ENCODE data around the gene TSPAN32. TPM values are rescaled to one million over a fixed set of nuclear protein-coding genes. Genes with fewer than 3 reads are reported as not detected.

TSPAN32 gene
- total RNA-seq, 2 donors from 2014 or later = 5.6 to 7.6 TPM

Other genes starting within 250 kb of the TSPAN32 start
- 1 to 10 TPM in 1 of 2 donors, under 1 TPM in 1; 0.31 to 2.0 TPM for gene IGF2, start 162.6 kb upstream of the TSPAN32 start, total RNA-seq
- not detected for gene INS, start 140.8 kb upstream of the TSPAN32 start, total RNA-seq
- gene TH, start 130.2 kb upstream of the TSPAN32 start, total RNA-seq = not detected
- gene ASCL2, start 31.4 kb upstream of the TSPAN32 start, total RNA-seq = 1 to 10 TPM in 1 of 2 donors, not detected in 1; 8.7 TPM
- 10 to 100 TPM in 1 of 2 donors, 1 to 10 TPM in 1; 7.8 to 10.2 TPM for gene C11orf21, start 95 bp upstream of the TSPAN32 start, total RNA-seq
- gene CD81, start 75.3 kb downstream of the TSPAN32 start, total RNA-seq = 100 to 1,000 TPM; 107 to 142 TPM
- 10 to 100 TPM; 31.8 to 38.7 TPM for gene TSSC4, start 98.7 kb downstream of the TSPAN32 start, total RNA-seq
- not detected for gene TRPM5, start 142.5 kb downstream of the TSPAN32 start, total RNA-seq
- gene KCNQ1, start 143.0 kb downstream of the TSPAN32 start, total RNA-seq = 10 to 100 TPM; 12.2 to 19.3 TPM

Data from activated naive CD4-positive, alpha-beta T cell treated with anti-CD3 and anti-CD28 coated beads, Interleukin-2, amount 50 U/mL, for 72 hours (primary cell).